Measurements from ENCODE around the gene PRKCE. TPM values are rescaled to one million over a fixed set of nuclear protein-coding genes. Genes with fewer than 3 reads are reported as not detected.
"Not testable (repeated sequence)": the region's sequence is repeated elsewhere in the genome, so short reads cannot be mapped to it uniquely, and the experiment has no call there.

The PRKCE gene
- total RNA-seq, 2 experiments from 2014 or later, result 17.0 to 42.1 TPM

GRCh38 chr2:46213906-46214305 lies 562.4 kb downstream of the PRKCE start:
- POLR2A ChIA-PET, result interaction anchor here (0.5 kb wide), 1 partner anchor 670 kb away, joined by 5 read pairs; no protein-coding TSS in a partner anchor
- Histone ChIP-seq H3K4me3 (ENCODE audit: low read depth, low read length, poor library complexity, severe bottlenecking) (no peak overlapping the region), H3K79me2 (ENCODE audit: insufficient read depth, low read depth, low read length) (no peaks in the 10 kb centered on the region), H3K9me3 (ENCODE audit: low read length) (no peaks in the 10 kb centered on the region), H3K36me3 (ENCODE audit: insufficient read depth, low read length) (no peaks in the 10 kb centered on the region), H3K27ac (ENCODE audit: low read depth, low read length, poor library complexity, severe bottlenecking) (no peak overlapping the region), H3K4me1 (ENCODE audit: insufficient read depth, low read length, poor library complexity, severe bottlenecking) (no peaks in the 10 kb centered on the region), H4K20me1 (ENCODE audit: insufficient read depth, low read length) (no peaks in the 10 kb centered on the region), H2AFZ (ENCODE audit: low read length) (no peak overlapping the region), H3K4me2 (ENCODE audit: low read length) (no peak overlapping the region), H3K9me2 (ENCODE audit: insufficient read depth, low read length) (no peaks in the 10 kb centered on the region)
- no TSS peak for BruUV-seq (replicated peaks)
- TF ChIP-seq CTCF (conservative IDR thresholded peaks at IDR 0.05; ENCODE audit: low read length) (no peak), EZH2phosphoT487 (IDR thresholded peaks at IDR 0.05; ENCODE audit: borderline replicate concordance, low read depth, low read length) (no peak)
- CTCF ChIA-PET (ENCODE audit: unreplicated experiment), result no interaction called here
- intact Hi-C loops (cut with micrococcal nuclease; ENCODE audit: unreplicated experiment), result no loop called here
- DNase-seq (ENCODE audit: low spot score), result no peak

- Histone ChIP-seq H2AFZ (ENCODE audit: low read length) (no peak overlapping the region), H3K9me2 (ENCODE audit: insufficient read depth, low read length) (no peaks in the 10 kb centered on the region), H3K4me2 (ENCODE audit: low read length) (no peak overlapping the region), H3K4me3 (ENCODE audit: low read depth, low read length, poor library complexity, severe bottlenecking) (no peak overlapping the region), H4K20me1 (ENCODE audit: insufficient read depth, low read length) (no peaks in the 10 kb centered on the region), H3K36me3 (ENCODE audit: insufficient read depth, low read length) (no peaks in the 10 kb centered on the region), H3K9me3 (ENCODE audit: low read length) (no peaks in the 10 kb centered on the region), H3K4me1 (ENCODE audit: insufficient read depth, low read length, poor library complexity, severe bottlenecking) (no peaks in the 10 kb centered on the region), H3K79me2 (ENCODE audit: insufficient read depth, low read depth, low read length) (no peaks in the 10 kb centered on the region), H3K27ac (ENCODE audit: low read depth, low read length, poor library complexity, severe bottlenecking) (no peak overlapping the region)
- TF ChIP-seq CTCF (conservative IDR thresholded peaks at IDR 0.05; ENCODE audit: low read length) (no peak), EZH2phosphoT487 (IDR thresholded peaks at IDR 0.05; ENCODE audit: borderline replicate concordance, low read depth, low read length) (no peak)
- ChIA-PET POLR2A (no interaction called here), CTCF (ENCODE audit: unreplicated experiment) (no interaction called here)
- BruUV-seq (replicated peaks), result no TSS peak
- intact Hi-C loops (cut with micrococcal nuclease; ENCODE audit: unreplicated experiment), result no loop called here
- no peak for DNase-seq (ENCODE audit: low spot score)
Observed at GRCh38 chr2:46216213-46216612, 564.7 kb downstream of the PRKCE start.

GRCh38 chr2:46223514-46223913 lies 572.0 kb downstream of the PRKCE start:
- DNase-seq (ENCODE audit: low spot score); intact Hi-C loops (cut with micrococcal nuclease; ENCODE audit: unreplicated experiment); H2AFZ ChIP-seq (ENCODE audit: low read length); POLR2A ChIA-PET; H3K9me2 ChIP-seq (ENCODE audit: insufficient read depth, low read length); H3K36me3 ChIP-seq (ENCODE audit: insufficient read depth, low read length); H3K4me2 ChIP-seq (ENCODE audit: low read length); H4K20me1 ChIP-seq (ENCODE audit: insufficient read depth, low read length); CTCF ChIA-PET (ENCODE audit: unreplicated experiment); H3K9me3 ChIP-seq (ENCODE audit: low read length); BruUV-seq (replicated peaks); H3K27ac ChIP-seq (ENCODE audit: low read depth, low read length, poor library complexity, severe bottlenecking); H3K79me2 ChIP-seq (ENCODE audit: insufficient read depth, low read depth, low read length); H3K4me1 ChIP-seq (ENCODE audit: insufficient read depth, low read length, poor library complexity, severe bottlenecking); H3K4me3 ChIP-seq (ENCODE audit: low read depth, low read length, poor library complexity, severe bottlenecking): not testable (repeated sequence)

Data from OCI-LY7 (cell line).